AG10803 (cell line): ENCODE data around the gene CLPTM1.
"Not testable (repeated sequence)": the region's sequence is repeated elsewhere in the genome, so short reads cannot be mapped to it uniquely, and the experiment has no call there.

Experiments
- DNase-seq: peaks from one replicate; pipeline ENCODE4 v3.0.0; 2010; ENCODE audit warnings: low read depth
- H3K4me3 ChIP-seq: 2 replicates; pipeline ENCODE4 v1.5.1; 2011; ENCODE audit warnings: mild to moderate bottlenecking, low read length, control low read depth
- TF ChIP-seq, protein P1 (sequence below): conservative IDR thresholded peaks from 2 replicates; pipeline ENCODE4 v1.5.1; 2011; ENCODE audit warnings: mild to moderate bottlenecking, low read length, control low read depth, inconsistent platforms

The CLPTM1 gene

GRCh38 chr19:44958090-44958489 is 2.9 kb downstream of the CLPTM1 start:
- no peak overlapping the region for H3K4me3 ChIP-seq
- TF ChIP-seq, protein P1, sequence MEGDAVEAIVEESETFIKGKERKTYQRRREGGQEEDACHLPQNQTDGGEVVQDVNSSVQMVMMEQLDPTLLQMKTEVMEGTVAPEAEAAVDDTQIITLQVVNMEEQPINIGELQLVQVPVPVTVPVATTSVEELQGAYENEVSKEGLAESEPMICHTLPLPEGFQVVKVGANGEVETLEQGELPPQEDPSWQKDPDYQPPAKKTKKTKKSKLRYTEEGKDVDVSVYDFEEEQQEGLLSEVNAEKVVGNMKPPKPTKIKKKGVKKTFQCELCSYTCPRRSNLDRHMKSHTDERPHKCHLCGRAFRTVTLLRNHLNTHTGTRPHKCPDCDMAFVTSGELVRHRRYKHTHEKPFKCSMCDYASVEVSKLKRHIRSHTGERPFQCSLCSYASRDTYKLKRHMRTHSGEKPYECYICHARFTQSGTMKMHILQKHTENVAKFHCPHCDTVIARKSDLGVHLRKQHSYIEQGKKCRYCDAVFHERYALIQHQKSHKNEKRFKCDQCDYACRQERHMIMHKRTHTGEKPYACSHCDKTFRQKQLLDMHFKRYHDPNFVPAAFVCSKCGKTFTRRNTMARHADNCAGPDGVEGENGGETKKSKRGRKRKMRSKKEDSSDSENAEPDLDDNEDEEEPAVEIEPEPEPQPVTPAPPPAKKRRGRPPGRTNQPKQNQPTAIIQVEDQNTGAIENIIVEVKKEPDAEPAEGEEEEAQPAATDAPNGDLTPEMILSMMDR: no peak
- DNase-seq: no peak

GRCh38 chr19:44959691-44960090 is 4.5 kb downstream of the CLPTM1 start:
- DNase-seq: no peak
- TF ChIP-seq, protein P1: no peak
- no peak overlapping the region for H3K4me3 ChIP-seq

DNA sequence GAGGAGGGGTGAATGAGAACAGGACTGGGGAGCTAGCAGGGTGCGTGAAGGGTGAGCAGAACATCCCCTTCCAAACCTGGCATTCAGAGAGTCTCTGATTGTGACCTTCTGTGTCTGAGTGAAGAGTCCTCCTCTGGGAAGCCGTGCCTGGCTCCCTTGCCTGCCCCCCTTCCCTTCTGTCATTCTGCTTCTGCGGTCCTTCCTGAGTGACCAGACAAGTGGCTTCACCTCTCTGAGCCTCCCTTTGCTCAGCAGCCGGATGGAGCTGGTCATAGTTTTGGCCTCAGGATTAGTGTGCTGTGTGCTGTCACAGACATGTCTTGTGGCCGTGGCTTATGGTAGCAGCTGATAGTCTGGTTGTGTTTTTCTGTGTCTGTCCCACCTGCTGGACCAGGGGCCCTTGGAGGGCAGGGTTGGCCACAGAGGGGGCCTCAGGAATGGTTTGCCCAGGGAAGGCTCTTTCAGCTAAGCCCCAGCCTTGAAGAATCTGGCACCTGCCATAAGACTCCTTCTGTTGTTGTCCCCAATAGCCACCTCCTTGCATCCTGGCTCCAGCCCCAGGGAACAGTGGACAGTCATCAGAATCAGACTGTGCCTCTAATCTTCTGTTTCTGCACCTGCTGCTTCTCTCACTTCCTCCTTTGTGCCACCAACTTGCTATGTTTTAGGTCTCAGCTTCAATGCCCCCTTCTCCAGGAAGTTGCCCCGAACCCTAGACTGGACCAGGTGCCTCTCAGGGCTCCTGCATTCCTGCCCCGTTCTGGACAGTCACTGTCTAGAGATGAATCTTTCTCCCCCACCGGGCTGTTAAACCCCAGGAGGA is 5.9 kb downstream of the CLPTM1 start:
- DNase-seq: no peak
- TF ChIP-seq, protein P1: no peak
- H3K4me3 ChIP-seq: no peak overlapping the region

- no peak for DNase-seq
- TF ChIP-seq, protein P1: no peak
- H3K4me3 ChIP-seq: no peak overlapping the region
Measured at GRCh38 chr19:44961821-44962220, 6.6 kb downstream of the CLPTM1 start.

GRCh38 chr19:44968118-44968517 is 12.9 kb downstream of the CLPTM1 start:
- TF ChIP-seq, protein P1: no peak
- no peak overlapping the region for H3K4me3 ChIP-seq
- DNase-seq: no peak

DNA sequence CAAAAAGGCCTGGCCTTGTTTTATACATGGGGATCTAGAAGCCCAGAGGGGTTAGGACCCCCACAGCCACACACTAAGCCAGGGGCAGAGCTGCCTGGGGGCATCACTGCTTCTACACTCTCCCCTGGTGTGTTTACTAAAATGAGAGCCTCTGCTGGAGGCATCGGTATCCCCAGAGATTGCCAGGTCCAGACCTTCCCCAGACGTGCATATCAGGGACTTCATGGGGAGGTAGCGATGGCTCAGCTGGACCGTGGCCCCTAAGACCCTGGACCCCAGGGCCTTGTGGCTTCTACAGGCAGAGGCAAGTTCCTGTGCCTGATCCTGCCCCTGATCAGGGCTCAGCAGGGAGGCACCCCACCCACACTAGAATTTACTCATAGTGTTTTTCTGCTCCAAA is 13.5 kb downstream of the CLPTM1 start:
- H3K4me3 ChIP-seq: no peak overlapping the region
- TF ChIP-seq, protein P1: no peak
- no peak for DNase-seq

DNA sequence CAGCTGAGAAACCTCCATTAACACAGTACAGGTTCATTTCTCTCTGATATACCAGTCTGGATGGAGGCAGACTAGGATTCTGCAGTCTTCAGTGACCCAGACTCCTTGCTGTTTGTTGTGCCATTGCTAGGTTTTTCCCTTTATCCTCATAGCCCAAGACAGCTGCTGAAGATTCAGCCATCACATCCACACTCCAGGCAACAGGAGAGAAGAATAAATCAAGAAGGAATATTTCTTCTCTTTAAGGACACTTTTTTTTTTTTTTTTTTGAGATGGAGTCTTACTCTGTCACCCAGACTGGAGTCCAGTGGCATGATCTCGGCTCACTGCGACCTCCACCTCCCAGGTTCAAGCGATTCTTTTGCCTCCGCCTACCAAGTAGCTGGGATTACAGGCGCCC is 14.3 kb downstream of the CLPTM1 start:
- TF ChIP-seq, protein P1: no peak
- DNase-seq: no peak
- no peak overlapping the region for H3K4me3 ChIP-seq

GRCh38 chr19:44971451-44971850 is 16.3 kb downstream of the CLPTM1 start:
- not testable (repeated sequence) for H3K4me3 ChIP-seq, DNase-seq
